Neural progenitor cell (in vitro differentiated cells): ENCODE measurements around the gene EHMT1.
"Not testable (repeated sequence)": the region's sequence is repeated elsewhere in the genome, so short reads cannot be mapped to it uniquely, and the experiment has no call there.

Experiments used
- EZH2 ChIP-seq: fragments of 200-600 bp; sonication (generic); IDR thresholded peaks from 2 replicates; pipeline ENCODE4 v1.6.1; 2017; ENCODE audit warnings: antibody characterized with exemption, mild to moderate bottlenecking, moderate library complexity
- EZH2phosphoT487 ChIP-seq: fragments of 200-600 bp; sonication (generic); IDR thresholded peaks from 2 replicates; pipeline ENCODE4 v1.6.1; 2017; ENCODE audit warnings: antibody characterized with exemption
- TF ChIP-seq, protein P1 (sequence below): fragments of 200-600 bp; sonication (generic); IDR thresholded peaks from 2 replicates; pipeline ENCODE4 v1.5.1; 2017; ENCODE audit warnings: antibody characterized with exemption, mild to moderate bottlenecking

- TF ChIP-seq, protein P1, sequence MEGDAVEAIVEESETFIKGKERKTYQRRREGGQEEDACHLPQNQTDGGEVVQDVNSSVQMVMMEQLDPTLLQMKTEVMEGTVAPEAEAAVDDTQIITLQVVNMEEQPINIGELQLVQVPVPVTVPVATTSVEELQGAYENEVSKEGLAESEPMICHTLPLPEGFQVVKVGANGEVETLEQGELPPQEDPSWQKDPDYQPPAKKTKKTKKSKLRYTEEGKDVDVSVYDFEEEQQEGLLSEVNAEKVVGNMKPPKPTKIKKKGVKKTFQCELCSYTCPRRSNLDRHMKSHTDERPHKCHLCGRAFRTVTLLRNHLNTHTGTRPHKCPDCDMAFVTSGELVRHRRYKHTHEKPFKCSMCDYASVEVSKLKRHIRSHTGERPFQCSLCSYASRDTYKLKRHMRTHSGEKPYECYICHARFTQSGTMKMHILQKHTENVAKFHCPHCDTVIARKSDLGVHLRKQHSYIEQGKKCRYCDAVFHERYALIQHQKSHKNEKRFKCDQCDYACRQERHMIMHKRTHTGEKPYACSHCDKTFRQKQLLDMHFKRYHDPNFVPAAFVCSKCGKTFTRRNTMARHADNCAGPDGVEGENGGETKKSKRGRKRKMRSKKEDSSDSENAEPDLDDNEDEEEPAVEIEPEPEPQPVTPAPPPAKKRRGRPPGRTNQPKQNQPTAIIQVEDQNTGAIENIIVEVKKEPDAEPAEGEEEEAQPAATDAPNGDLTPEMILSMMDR, result not testable (repeated sequence)
- TF ChIP-seq EZH2, EZH2phosphoT487: not testable (repeated sequence)
These were observed 265.2 kb downstream of the EHMT1 start for GRCh38 chr9:137883977-137884376.
